ENCODE data around the gene AP3S2.

DNA sequence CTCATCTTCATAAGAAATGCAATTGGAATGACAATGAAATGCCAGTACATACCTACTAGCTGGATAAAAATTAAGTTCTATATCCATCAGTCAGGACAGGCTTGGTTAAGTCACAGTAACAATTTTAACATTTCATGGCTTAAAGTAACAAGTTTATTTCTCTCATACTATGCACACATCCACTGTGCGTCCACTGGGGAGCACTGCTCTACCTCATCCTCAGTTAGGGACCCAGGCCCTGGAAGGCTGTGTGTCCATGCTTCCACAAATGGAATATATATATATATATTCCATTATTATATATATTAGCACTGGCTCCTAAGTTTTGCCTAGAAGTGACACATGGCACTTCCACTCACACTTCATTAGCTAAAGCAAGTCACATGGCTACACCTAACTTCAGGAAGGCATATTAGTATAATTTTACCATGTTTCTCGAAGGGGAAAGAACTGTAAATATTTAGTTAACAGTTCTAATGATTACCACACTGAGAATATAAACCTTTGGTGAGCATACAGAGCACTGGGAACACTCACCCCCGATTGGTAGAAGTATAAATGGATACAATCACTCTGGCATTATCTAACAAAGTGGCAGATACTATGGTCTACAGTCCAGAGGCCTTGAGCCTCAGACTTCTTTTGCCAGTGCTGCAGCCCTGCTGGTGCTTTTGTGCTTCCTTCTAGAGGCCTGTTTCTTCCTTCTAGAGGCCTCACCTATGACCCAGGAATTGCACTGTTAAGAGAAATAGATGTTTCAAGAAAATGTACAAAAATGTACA lies 28.6 kb downstream of the AP3S2 start:
- TF ChIP-seq, protein P1, sequence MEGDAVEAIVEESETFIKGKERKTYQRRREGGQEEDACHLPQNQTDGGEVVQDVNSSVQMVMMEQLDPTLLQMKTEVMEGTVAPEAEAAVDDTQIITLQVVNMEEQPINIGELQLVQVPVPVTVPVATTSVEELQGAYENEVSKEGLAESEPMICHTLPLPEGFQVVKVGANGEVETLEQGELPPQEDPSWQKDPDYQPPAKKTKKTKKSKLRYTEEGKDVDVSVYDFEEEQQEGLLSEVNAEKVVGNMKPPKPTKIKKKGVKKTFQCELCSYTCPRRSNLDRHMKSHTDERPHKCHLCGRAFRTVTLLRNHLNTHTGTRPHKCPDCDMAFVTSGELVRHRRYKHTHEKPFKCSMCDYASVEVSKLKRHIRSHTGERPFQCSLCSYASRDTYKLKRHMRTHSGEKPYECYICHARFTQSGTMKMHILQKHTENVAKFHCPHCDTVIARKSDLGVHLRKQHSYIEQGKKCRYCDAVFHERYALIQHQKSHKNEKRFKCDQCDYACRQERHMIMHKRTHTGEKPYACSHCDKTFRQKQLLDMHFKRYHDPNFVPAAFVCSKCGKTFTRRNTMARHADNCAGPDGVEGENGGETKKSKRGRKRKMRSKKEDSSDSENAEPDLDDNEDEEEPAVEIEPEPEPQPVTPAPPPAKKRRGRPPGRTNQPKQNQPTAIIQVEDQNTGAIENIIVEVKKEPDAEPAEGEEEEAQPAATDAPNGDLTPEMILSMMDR (IDR thresholded peaks at IDR 0.05): no peak
- TF ChIP-seq, protein P2, sequence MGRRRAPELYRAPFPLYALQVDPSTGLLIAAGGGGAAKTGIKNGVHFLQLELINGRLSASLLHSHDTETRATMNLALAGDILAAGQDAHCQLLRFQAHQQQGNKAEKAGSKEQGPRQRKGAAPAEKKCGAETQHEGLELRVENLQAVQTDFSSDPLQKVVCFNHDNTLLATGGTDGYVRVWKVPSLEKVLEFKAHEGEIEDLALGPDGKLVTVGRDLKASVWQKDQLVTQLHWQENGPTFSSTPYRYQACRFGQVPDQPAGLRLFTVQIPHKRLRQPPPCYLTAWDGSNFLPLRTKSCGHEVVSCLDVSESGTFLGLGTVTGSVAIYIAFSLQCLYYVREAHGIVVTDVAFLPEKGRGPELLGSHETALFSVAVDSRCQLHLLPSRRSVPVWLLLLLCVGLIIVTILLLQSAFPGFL (CRISPR knock-in tag; IDR thresholded peaks at IDR 0.05; ENCODE audit: borderline replicate concordance): no peak
- TF ChIP-seq ZNF121 (CRISPR knock-in tag; IDR thresholded peaks at IDR 0.05) (no peak), NR3C1 (CRISPR knock-in tag; conservative IDR thresholded peaks at IDR 0.05; ENCODE audit: low read depth) (no peak), CBFB (CRISPR knock-in tag; IDR thresholded peaks at IDR 0.05; ENCODE audit: low read depth) (no peak), TEAD4 (CRISPR knock-in tag; IDR thresholded peaks at IDR 0.05) (no peak), NR2C2 (CRISPR knock-in tag; IDR thresholded peaks at IDR 0.05) (no peak), FOXJ3 (CRISPR knock-in tag; IDR thresholded peaks at IDR 0.05; ENCODE audit: borderline replicate concordance) (no peak)
- TF ChIP-seq, protein P3, sequence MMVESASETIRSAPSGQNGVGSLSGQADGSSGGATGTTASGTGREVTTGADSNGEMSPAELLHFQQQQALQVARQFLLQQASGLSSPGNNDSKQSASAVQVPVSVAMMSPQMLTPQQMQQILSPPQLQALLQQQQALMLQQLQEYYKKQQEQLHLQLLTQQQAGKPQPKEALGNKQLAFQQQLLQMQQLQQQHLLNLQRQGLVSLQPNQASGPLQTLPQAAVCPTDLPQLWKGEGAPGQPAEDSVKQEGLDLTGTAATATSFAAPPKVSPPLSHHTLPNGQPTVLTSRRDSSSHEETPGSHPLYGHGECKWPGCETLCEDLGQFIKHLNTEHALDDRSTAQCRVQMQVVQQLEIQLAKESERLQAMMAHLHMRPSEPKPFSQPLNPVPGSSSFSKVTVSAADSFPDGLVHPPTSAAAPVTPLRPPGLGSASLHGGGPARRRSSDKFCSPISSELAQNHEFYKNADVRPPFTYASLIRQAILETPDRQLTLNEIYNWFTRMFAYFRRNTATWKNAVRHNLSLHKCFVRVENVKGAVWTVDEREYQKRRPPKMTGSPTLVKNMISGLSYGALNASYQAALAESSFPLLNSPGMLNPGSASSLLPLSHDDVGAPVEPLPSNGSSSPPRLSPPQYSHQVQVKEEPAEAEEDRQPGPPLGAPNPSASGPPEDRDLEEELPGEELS (CRISPR knock-in tag; IDR thresholded peaks at IDR 0.05): no peak
- TF ChIP-seq, protein P4, sequence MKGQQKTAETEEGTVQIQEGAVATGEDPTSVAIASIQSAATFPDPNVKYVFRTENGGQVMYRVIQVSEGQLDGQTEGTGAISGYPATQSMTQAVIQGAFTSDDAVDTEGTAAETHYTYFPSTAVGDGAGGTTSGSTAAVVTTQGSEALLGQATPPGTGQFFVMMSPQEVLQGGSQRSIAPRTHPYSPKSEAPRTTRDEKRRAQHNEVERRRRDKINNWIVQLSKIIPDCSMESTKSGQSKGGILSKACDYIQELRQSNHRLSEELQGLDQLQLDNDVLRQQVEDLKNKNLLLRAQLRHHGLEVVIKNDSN (CRISPR knock-in tag; IDR thresholded peaks at IDR 0.05): no peak
